Keratinocyte (primary cell): ENCODE results near the gene PEPD. TPM values are rescaled to one million over a fixed set of nuclear protein-coding genes. Genes with fewer than 3 reads are reported as not detected.

Experiments
- DNase-seq: peaks from one replicate; pipeline ENCODE4 v3.0.0-alpha.2; 2011; ENCODE audit warnings: low read depth, missing footprints, low spot score
- FAIRE-seq: peaks from 2 replicates; lab custom pipeline; 2011; peaks lifted over from hg19 to GRCh38; lab: Jason Lieb, UNC
- H2AFZ ChIP-seq: 2 replicates; pipeline ENCODE4 v1.6.0; 2012; ENCODE audit warnings: low read length, control low read depth, inconsistent platforms; ENCODE audit not compliant: control insufficient read depth
- H3K27ac ChIP-seq: 2 replicates; pipeline ENCODE4 v1.5.1; 2011; ENCODE audit warnings: low read length; ENCODE audit not compliant: control insufficient read depth, insufficient read depth
- H3K27me3 ChIP-seq: 3 replicates; pipeline ENCODE4 v1.6.0; 2011; ENCODE audit warnings: low read length; ENCODE audit not compliant: control insufficient read depth, insufficient read depth; ENCODE audit errors: extremely low read depth
- H3K36me3 ChIP-seq, 2 experiments: 2 replicates in 1 of 2; 3 replicates in 1 of 2; pipeline ENCODE4 v1.5.1; 2011; ENCODE audit warnings: low read length in 2 of 2, mild to moderate bottlenecking in 1 of 2; ENCODE audit not compliant: control insufficient read depth in 2 of 2, insufficient read depth in 2 of 2; ENCODE audit errors: extremely low read depth in 1 of 2
- H3K4me1 ChIP-seq: 3 replicates; pipeline ENCODE4 v1.5.1; 2011; ENCODE audit warnings: low read length; ENCODE audit not compliant: control insufficient read depth, insufficient read depth; ENCODE audit errors: extremely low read depth
- H3K4me2 ChIP-seq: 3 replicates; pipeline ENCODE4 v1.6.0; 2011; ENCODE audit warnings: low read depth, low read length; ENCODE audit not compliant: control insufficient read depth, insufficient read depth; ENCODE audit errors: extremely low read depth
- H3K4me3 ChIP-seq, 3 experiments: fragments of 200-600 bp in 1 of 3; sonication (generic) in 1 of 3; 2 replicates in 2 of 3; 3 replicates in 1 of 3; pipeline ENCODE4 v1.5.1; 2011 to 2016; ENCODE audit warnings: low read length in 3 of 3, mild to moderate bottlenecking in 3 of 3, control low read depth in 2 of 3, inconsistent platforms in 1 of 3, low read depth in 1 of 3, mixed read lengths in 1 of 3, mixed run types in 1 of 3, moderate library complexity in 1 of 3; ENCODE audit not compliant: control insufficient read depth in 2 of 3, insufficient read depth in 2 of 3; ENCODE audit errors: extremely low read depth in 1 of 3
- H3K79me2 ChIP-seq: 2 replicates; pipeline ENCODE4 v1.6.0; 2012; ENCODE audit warnings: low read length; ENCODE audit not compliant: control insufficient read depth, insufficient read depth
- H3K9ac ChIP-seq: 3 replicates; pipeline ENCODE4 v1.6.0; 2011; ENCODE audit warnings: low read length; ENCODE audit not compliant: control insufficient read depth, insufficient read depth; ENCODE audit errors: extremely low read depth
- H3K9me1 ChIP-seq: 3 replicates; pipeline ENCODE4 v1.6.0; 2011; ENCODE audit warnings: low read length; ENCODE audit not compliant: control insufficient read depth, insufficient read depth; ENCODE audit errors: extremely low read depth
- H3K9me3 ChIP-seq: 2 replicates; pipeline ENCODE4 v1.5.1; 2012; ENCODE audit warnings: low read depth, low read length; ENCODE audit not compliant: control insufficient read depth
- H4K20me1 ChIP-seq: 3 replicates; pipeline ENCODE4 v1.6.0; 2011; ENCODE audit warnings: low read length; ENCODE audit not compliant: control insufficient read depth, insufficient read depth; ENCODE audit errors: extremely low read depth
- CTCF ChIP-seq, 3 experiments: IDR thresholded peaks in 1 of 3; conservative IDR thresholded peaks in 1 of 3; optimal IDR thresholded peaks in 1 of 3; 2 replicates in 2 of 3; 3 replicates in 1 of 3; pipeline versions ENCODE3 to v1.5.1; 2011; ENCODE audit warnings: low read length in 3 of 3, mild to moderate bottlenecking in 3 of 3, moderate library complexity in 2 of 3, control low read depth in 1 of 3, inconsistent platforms in 1 of 3; ENCODE audit not compliant: insufficient read depth in 2 of 3; ENCODE audit errors: extremely low read depth in 1 of 3
- EZH2 ChIP-seq: IDR thresholded peaks from one replicate; pipeline ENCODE4 v1.6.1; 2012; ENCODE audit warnings: inconsistent platforms, mild to moderate bottlenecking, low read length, moderate library complexity
- dilution Hi-C: fragments of 300-500 bp; cut with MboI; formaldehyde crosslinking; loops from one replicate; pipeline ENCODE4 v1.7.0; 2020; ENCODE audit warnings: low sequenced_read_pairs; ENCODE audit not compliant: extremely low pct_ligation_motif_present
- polyA plus RNA-seq, 5 experiments: library from polyadenylated mRNA; depleted of rRNA in 3 of 5; stranded (reverse) in 3 of 5; stranded (forward) in 1 of 5; unstranded in 1 of 5; fragments of >200 nt; gene quantifications; 1 replicate in 1 of 5; 2 replicates in 3 of 5; 3 replicates in 1 of 5; pipeline versions ENCODE4 v1.2.1 to v1.2.3, GENCODE V29; 2011 to 2012; ENCODE audit warnings: missing spikeins in 2 of 5, low read depth in 1 of 5, low replicate concordance in 1 of 5

Gene PEPD
- polyA plus RNA-seq, 1 donor (not counting 4 experiments of a cell fraction or from before 2014, with no cell fraction given) = 36.9 TPM

DNA sequence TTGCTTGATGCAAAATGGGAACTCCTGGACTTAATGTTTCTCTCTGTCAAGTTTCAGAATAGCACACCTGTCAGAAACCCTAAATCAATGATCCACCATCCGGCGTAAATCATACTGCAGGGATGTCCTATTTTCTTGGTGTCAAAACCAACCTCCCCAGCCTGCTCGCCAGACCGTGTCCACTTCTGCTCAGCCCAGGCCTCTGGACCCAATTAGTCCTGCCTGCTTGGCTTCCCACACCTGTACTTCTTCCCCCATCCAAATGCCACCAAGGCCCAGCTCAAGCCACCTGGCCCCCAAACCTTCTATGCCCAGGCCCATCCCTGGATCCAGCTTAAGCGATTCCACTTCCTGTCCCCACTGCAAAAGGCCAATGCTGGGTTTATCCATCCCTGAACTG is 25.1 kb upstream of the PEPD start:
- Histone ChIP-seq H4K20me1 (no peaks in the 10 kb centered on the region), H3K27ac (no peak overlapping the region), H3K9me1 (no peaks in the 10 kb centered on the region), H3K36me3 (no peaks in the 10 kb centered on the region), H3K4me2 (no peak overlapping the region), H3K27me3 (no peaks in the 10 kb centered on the region), H3K4me3 (no peak overlapping the region), H3K9ac (no peak overlapping the region), H2AFZ (no peak overlapping the region), H3K79me2 (no peaks in the 10 kb centered on the region), H3K9me3 (no peaks in the 10 kb centered on the region), H3K4me1 (no peaks in the 10 kb centered on the region)
- FAIRE-seq (no peak), DNase-seq (no peak)
- dilution Hi-C loops = no loop called here
- TF ChIP-seq CTCF (optimal IDR thresholded peaks at IDR 0.05 in 1 of 3, IDR thresholded peaks at IDR 0.05 in 1 of 3, conservative IDR thresholded peaks at IDR 0.05 in 1 of 3; ENCODE audit: extremely low read depth in 1 of 3, insufficient read depth in 2 of 3, low read length in 3 of 3) (no peak), EZH2 (no peak)

- no peaks in the 10 kb centered on the region for H3K9me3 ChIP-seq
- no peaks in the 10 kb centered on the region for H3K4me1 ChIP-seq
- no peak overlapping the region for H2AFZ ChIP-seq
- DNase-seq (no peak), FAIRE-seq (no peak)
- no peaks in the 10 kb centered on the region for H3K9me1 ChIP-seq
- no peak for TF ChIP-seq EZH2
- TF ChIP-seq CTCF (optimal IDR thresholded peaks at IDR 0.05 in 1 of 3, IDR thresholded peaks at IDR 0.05 in 1 of 3, conservative IDR thresholded peaks at IDR 0.05 in 1 of 3; ENCODE audit: extremely low read depth in 1 of 3, insufficient read depth in 2 of 3, low read length in 3 of 3) = no peak
- H3K4me3 ChIP-seq = no peak overlapping the region
- H3K36me3 ChIP-seq = no peaks in the 10 kb centered on the region
- dilution Hi-C loops = no loop called here
- no peak overlapping the region for H3K4me2 ChIP-seq
- H3K27me3 ChIP-seq = no peaks in the 10 kb centered on the region
- H3K79me2 ChIP-seq = no peaks in the 10 kb centered on the region
- H4K20me1 ChIP-seq = no peaks in the 10 kb centered on the region
- H3K9ac ChIP-seq = no peak overlapping the region
- H3K27ac ChIP-seq = no peak overlapping the region
These were observed 23.8 kb upstream of the PEPD start for GRCh38 chr19:33545217-33545981.
